ENCODE results near the gene BCL2L14.

GRCh38 chr12:12035229-12035628 lies 35.5 kb upstream of the BCL2L14 start:
- TF ChIP-seq CTCF (IDR thresholded peaks at IDR 0.05; ENCODE audit: poor library complexity) (no peak), EZH2 (IDR thresholded peaks at IDR 0.05; ENCODE audit: borderline replicate concordance) (no peak)

All from hepatocyte (in vitro differentiated cells).